Middle frontal gyrus (tissue), 1 donor: ENCODE data around the gene COL13A1.

Experiments used
- DNase-seq: peaks from one replicate; pipeline ENCODE4 v3.0.0-alpha.2; 2015; ENCODE audit warnings: low spot score; ENCODE audit errors: extremely low spot score

COL13A1 gene

DNA sequence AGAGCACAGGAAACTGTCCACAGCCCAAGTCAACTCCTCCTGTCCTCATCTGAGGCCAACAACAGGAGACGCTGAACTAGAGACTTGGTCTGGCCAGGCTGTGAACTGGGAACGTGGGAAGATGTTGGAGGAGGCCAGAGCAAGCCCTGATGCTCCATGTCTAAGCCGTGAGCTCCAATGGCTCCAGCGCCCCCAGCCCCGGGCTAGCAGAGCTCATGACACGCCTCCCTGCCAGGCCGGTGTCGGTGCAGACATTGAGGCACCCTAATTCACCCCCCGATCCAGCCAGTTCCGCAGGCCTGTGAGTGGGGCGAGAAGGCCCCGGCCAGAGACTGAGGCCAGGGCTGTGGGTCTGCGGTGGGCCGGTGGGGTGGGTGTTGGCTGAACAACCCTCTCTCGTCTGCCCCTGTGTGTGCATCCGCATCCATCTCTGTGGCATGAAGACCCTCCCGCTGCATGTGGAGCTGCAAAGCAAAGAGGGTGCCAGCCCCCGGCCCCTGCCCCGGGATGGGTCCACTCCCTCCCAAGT is 141.7 kb downstream of the COL13A1 start:
- no peak for DNase-seq

DNA sequence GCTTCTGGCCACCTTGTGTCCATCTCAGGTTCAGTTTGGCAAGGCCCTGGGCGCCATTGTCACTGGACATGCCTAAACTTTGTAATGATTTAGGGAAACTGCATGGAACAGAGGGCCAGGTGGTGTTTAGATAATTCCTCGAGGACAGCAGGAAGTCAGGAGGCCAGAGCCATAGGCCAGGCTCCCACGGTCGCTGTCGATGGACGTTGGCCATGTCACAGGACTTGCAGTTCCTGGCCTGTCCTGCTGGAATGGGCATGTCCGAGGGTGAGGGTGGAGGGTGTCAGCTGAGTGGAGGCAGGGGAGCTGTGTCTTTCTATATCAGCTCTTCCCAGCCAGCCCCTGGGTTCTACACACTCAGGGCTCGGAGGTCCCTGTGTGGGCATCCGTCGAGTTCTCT is 143.1 kb downstream of the COL13A1 start:
- no peak for DNase-seq

DNA sequence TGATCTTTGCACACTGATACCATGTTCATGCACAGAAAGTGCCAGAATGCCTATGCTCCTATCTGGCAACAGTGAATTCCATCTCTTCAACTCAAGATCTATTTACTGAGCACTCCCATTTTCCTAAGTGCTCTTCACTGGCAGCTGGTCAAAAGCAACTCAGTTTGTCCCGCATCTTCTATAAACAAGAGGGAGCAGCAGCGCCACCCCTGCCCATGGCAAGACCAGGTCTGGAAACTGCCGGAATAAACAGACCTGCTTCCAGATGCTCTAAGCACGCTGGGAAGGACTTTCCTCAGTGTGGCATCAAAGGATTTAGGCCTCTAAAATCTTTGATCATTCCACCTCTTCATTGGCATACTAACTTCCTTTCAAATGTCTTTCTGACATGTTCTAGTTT is 146.6 kb downstream of the COL13A1 start:
- no peak for DNase-seq

DNA sequence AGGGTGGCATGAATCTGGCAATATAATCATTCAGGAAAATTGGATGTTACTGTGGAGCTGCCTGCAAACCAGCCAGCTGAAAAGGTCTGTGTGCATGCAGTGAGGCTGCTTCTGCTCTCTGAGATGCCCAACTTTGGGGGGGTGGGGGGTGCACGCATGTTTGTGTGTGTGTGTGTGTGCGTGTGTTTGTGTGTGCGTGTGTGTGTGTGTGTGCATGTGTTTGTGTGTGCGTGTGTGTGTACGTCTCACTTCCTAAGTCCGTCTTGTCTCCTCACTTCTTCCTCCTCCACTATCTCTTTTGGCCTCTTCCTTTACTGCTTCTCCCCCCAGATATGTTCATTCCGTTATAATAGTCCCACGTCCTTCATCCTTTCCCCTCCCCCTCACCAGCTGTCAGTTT is 148.1 kb downstream of the COL13A1 start:
- DNase-seq = no peak

DNA sequence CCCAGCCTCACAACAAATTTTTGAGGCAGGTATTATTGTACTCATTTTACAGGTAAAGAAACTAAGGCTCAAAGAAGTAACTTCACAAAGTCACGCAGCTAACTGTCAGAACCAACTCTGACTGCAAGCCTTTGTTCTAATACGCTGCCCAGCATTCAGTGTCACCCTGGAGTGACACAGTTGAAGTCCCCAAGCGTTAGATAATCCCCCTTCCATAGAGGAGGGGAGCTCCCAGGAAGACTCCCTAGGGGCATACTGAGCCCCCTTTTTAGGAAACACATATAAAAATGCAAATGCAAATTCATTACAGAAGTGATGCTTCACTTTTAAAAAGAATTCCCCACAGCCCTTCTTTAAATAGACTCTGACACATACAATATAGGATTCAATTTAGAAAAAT is 150.0 kb downstream of the COL13A1 start:
- DNase-seq = no peak

DNA sequence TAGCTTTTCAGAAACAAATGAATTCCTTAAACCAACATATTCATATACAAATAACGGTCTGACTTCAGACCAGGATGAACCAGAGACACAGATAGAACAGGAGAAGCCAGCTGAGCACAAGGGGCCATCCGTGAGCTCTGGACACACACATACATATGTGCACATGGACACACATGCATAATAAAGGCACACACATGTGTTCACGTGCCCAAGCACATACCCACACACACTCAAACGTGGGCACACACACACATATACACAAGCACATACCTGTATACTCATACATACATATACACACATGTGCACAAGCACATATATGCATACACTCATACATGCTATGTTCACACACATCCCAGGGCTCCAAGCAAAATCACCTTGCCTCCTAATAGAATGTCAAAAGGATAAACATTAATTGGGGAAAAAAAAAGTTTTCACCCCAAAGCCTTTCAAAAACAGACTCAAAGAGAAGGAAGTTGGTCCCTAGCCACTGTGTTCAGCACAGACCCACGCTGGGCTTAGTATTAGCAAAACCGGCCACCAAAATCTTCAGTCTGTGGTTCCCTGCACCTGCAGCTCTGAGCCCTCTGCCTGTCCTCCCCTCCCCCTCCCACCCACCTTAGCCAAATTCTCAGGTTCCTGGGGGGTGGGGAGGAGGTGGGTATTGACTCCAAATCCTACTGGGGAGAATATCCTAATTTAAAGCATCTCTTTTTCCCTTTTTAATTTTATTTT is 150.5 kb downstream of the COL13A1 start:
- no peak for DNase-seq

DNA sequence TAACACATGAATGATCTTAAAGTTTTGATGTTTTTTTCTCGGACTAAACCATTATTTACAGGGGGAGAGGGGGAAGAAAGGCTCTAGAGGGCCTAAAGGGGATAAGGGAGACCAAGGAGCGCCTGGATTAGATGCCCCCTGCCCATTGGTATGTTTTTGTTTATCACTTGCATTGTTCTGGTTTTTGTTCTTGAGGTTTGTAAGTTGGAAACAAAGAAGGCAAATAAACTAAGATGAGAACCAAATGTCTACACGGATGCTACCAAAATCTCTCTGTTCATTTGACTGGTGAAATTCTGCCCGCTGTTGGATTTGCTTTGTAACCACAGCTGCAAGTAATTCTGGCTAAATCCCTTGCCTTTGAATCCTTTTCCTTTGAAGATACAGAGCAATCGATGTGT is 151.1 kb downstream of the COL13A1 start:
- DNase-seq = no peak

DNA sequence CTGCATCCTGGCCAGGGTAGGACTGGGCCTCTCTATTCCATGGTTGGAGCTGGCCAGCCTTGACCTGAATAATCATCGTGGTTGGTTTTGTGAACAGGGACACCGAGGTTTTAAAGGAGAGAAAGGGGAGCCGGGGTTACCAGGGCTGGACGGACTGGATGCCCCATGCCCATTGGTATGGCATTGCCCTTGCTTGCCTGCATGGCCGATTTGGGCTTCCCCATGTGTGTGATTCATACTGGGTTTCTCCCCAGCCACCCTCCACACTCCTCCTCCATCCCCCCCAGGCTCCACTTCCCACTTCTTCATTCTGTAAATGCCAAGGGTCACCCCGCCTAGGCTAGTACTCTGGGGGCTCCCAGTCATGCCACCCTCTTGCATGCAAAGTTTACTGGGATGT is 152.1 kb downstream of the COL13A1 start:
- no peak for DNase-seq

DNA sequence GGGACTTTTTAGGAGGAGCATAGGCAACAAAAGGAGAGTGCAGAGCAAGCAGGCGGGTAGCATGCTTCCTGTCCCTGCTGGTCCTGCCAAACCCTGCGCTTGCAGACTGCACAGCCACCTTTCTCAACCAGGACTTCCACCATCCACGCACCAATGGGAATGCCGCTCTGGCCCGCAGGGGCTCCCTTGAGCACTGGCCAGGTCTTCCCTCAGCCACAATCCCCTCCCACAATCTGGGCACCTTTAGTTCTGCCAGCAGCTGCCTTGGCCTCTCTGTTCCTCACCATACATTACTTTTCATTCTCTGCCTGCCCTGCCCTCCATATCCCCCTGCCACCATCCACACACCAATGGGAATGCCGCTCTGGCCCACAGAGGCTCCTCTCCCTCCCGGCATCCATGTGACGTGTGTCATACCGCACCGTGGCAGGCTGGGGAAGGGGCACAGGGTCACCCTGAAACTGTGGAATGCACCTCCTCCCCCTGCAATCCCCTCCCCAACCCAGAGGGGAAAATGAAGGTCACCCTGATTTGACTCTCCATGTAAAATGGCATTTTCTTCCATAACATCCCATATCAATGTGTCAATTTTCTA is 153.6 kb downstream of the COL13A1 start:
- DNase-seq = no peak

DNA sequence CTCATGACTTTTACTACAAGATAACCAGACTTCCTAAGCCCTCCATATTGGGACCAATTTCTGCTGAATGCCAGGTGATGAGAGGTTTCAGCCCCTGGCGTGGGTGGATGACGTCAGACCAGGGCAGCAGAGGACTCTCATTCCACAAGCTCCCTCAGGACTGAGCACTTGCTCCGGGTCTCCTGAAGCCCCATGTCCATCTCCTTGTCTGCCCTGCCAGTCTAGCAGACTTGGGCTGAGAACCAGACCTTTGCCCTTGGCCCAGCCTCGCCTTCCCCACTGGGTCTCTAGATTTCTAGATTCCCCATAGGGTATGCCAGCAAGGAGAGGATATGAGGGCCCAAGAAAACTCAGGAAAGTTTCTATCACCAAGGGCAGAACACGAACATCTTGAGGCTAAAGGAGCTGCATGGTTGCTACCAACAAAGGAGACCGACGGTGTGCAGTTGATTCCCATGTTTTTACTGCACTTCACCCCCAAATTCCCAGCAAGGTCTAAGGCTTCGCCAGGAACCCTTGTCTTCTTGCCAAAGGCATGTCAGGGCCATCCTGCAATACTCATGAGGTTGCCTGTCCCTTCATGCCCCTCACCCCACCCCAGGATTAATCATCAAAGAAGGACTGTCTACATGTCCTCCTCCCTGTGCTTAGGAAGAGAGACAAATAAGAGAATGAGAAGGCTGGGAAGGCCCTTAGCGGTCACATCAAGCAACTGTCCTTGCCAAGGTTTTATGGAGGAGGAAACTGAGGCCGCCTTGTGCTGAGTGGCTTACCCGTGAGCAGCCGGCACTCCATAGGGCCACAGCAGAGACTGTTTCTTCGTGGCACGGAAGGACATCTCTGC is 154.4 kb downstream of the COL13A1 start:
- DNase-seq = no peak

DNA sequence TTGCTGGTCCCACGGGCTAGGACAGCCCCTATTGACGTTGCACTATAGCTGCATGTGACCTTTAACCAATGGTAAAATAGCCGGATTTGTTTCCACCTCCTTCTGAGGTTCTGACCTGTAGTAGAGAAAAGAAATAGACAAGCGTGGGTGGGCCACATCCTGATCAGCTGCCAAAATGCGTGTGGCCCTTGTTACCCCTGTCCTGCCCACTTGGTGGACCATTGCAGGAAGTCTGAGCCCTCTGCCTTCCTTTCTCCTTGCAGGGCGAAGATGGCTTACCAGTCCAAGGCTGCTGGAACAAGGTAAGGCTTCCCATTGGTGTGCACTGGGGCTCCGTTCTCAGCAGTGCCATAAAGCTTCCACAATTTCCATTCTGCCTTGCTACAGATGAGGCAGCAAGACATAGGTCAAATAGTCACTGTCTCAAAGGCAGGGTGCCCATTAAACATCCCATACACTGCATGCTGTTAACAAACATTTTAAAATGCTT is 155.1 kb downstream of the COL13A1 start:
- DNase-seq = no peak

DNA sequence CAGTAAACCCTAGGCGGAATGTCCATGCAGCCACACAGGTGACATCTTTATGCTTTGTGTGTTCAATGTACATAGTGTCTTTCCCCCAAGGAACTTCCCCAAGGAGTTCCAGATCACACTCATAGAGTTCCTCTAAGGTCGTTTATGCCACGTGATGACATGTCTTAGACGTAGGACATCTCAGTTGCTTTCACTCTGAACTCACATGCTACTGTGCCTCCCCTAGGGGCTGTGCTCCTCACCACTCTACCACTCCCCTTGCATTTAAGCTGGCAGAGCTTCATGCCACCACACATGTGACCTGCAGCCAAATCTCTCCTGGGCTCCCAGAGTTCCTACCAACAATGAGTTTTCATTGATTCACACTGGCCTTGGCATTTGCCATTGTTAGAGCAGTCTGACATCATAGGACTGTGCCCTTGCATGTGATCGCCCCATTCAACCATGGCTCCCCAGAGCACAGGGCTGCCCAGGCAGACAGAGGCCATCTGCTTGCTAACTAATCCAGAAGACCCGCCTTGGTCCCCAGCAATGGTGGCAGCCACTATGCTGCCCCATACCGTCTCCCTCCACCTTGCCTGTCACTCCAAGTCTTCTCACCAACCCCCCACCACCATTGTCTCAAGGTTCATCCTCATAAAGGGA is 155.7 kb downstream of the COL13A1 start:
- DNase-seq = no peak

DNA sequence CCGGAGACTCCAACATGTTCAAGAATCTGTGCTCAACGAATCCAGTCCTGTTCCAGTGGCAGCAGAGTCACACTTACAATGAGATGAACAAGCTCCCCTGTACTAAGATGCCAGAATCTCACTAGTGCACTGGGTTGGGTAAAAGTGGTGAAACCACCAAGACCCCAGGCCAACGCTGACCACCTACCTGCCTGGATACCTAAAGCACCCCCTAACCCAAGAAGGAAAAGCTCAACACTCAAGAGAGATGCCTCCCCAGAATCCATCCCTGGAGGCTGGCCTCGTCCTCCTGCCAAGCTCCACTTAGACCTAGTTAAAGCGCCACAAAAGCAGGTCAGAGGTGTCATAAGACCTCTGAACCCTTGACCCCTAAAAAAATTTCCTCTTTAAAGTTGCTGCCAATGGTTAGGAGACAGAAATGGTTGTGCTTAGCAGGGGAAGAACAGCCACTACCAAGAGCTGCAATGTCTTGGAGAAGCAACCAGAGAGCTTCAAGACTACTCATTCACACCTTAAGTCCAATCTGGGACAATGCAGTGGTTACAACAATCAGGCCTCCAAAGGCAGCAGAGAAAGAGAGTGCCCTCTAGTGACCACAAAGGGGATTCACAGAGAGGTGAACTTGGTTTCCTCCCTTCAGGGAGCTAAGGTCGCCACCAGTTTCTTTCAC is 156.3 kb downstream of the COL13A1 start:
- DNase-seq = no peak

DNA sequence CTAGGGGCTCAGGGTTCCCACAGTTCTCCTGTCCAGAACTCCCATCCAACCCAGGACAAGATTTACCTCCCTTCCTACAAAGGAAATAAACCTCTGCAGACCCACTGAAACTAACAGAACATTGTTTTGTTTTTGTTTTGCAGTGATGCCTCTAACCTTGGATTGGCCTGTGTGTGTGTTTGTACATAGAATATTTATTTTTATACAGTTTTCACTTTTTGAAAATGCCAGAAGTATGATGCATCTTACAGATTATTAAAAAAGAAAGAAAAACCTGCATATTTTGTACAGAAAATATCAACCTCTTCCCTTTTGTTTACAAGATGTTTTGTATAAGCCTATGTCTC is 156.8 kb downstream of the COL13A1 start:
- no peak for DNase-seq

DNA sequence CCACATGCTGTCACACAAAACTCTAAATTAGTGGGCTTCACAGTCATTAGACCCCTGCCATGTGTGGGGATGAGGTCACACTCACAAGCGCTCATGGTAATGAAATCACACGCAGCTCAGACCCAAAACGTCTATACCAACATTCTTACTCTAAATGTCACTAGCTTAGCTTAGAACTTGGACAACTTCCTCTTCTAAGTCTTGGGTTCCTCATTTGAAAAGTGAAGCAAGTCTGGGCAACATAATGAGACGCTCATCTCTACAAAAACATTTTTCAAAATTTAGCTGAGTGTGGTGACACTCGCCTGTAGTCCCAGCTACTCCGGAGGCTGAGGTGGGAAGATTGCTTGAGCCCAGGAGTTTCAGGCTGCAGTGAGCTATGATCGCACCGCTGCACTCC is 158.2 kb downstream of the COL13A1 start:
- DNase-seq = no peak

DNA sequence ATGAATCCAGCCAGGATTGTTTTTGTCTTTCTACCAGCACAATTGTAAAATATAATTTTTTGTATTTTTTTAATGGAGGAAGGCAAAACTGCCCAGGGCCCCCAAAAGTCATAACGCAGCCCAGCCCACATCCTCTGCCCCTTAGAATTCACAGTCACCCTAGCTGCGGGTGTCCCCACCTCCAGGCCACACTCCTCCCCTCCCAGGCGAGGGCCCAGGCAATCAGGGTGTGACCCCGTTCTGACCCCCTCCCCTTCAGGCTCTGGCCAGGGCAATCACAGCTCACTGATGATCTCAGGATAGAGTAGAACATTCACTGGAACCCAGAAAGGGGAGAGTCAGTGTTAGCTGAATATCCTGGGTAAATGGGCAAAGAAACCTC is 158.9 kb downstream of the COL13A1 start:
- no peak for DNase-seq

DNA sequence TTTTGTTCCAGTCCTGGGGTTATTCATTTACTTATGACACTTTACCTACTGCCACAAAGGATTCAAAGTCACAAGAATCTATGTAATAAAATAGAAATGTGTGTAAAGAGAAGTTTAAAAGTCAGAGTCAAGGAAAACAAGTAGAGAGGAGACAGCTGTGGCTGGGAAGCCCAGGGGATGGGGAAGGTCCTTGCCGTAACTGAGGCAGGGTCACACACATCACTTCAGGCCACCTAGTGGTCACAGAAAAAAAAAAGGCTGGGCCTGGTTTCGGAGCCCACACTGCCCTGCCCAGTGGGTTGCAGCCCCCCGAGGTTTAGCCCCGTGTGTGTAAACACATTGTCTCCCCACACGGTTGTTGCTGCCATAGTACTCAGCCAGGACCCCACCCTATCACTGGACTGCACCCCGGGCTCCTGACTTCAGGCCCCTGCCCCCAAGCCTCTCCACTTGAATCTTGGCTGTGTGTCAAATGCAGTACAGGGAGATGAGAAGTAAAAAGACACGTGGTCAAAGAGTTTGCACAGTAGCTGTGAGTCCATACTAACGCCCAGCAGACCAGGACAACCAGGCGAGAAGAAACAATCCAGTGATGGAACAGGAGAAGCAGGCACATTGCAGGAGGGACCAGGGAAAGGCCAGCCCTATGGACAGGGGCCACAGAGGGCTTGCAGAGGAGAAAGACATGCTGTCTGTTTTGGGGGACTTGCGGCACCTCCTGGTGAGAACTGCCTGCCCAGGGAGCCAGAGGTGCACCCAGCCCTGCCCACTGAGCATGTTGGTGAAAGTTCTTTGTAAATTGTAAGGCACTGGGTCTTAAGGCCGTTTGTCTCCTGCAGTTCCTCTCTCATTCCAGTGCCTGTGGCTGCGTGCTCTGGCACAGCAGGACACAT is 159.5 kb downstream of the COL13A1 start:
- DNase-seq = no peak

DNA sequence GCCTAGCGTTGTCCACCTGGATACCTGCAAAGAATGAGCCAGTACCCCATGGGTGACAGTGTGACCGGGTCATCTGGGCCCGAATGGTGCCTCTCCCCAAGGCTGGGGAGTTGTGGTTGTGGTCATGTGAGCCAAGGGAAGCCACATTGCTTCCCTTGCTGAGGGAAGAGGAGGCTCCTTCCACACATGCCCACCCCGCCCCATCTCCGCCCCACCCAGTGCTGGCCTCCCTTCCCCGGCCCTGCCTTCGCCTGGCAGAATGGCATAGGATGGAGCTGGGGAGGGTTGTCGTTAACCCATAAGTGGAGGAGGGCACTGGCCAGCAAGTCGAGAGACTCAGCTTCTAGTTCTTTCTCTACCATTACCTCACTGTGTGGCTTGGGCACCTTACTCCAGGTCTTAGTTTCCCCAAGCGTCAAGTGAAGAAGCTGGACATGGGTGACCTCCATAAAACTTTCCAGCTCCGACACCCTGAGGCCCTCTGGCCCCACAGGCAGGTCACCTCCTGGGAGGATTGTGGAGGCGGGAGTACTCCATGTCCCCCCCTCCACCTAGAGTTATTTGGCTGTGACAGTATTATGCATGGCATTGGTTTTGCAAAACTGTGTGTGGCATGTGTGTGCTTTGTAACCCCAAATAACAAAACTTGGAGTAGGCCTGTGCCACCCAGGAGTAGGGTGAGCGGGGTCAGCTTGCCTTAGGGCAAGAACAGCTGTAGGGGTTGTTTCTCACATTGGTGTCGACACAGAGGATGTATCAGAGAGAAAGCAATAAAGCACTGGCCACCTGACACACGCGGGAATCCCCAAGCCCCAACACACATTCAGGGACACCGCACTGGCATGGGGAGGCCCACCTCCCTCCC is 160.4 kb downstream of the COL13A1 start:
- DNase-seq = no peak

DNA sequence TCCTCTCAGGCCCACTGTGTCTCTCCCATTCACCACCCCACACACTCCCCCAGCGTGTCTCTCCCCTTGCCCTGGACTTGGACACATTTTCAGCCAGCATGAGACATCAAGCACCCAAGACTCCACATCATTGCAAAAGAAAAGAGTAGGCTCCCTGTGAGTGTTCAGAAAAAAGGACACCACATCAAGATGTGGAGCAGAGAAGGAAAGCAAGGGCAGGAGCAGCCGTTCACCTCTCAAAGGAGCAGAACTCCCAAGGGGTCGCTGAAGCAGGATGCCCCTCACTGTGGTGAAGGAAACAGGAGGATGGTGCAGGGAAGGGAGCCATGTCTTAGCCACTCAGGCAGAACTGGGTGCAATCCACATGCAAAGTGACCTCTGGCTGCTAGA is 161.0 kb downstream of the COL13A1 start:
- no peak for DNase-seq
